SU-DHL-6 (cell line): ENCODE data around the gene ARHGDIA.

Experiments
- EZH2phosphoT487 ChIP-seq: fragments of 200-600 bp; sonication (generic), shearing (Covaris generic); conservative IDR thresholded peaks from 2 replicates; pipeline ENCODE4 v1.6.1; 2018; ENCODE audit warnings: mild to moderate bottlenecking, antibody characterized with exemption, low read length, moderate library complexity, mixed read lengths
- TF ChIP-seq, protein P1 (sequence below): fragments of 200-600 bp; sonication (generic); IDR thresholded peaks from one replicate; pipeline ENCODE4 v1.5.1; 2017; ENCODE audit warnings: antibody characterized with exemption, mild to moderate bottlenecking, low read length, moderate library complexity; ENCODE audit not compliant: insufficient read depth, poor library complexity, severe bottlenecking

DNA sequence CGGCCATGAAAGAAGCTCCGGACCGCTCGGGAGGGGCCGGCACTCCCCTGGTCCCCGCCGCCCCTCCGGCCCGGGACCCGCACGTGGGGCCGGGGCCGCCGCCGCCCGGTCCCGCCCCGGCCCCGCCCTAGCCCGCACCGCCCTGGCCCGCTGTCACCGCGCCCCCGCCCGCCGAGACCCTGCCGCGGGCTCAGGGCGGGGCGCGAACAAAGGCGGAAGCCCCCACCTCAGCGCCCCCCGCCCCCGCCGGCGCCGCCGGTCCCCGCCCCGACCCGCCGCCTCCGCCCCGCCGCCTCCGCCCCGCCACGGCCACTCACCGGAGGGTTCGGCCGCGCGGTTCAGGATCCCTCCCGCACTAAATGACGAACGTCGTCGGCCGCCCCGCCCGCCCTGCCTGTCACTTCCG lies at the start of gene ARHGDIA:
- TF ChIP-seq, protein P1, sequence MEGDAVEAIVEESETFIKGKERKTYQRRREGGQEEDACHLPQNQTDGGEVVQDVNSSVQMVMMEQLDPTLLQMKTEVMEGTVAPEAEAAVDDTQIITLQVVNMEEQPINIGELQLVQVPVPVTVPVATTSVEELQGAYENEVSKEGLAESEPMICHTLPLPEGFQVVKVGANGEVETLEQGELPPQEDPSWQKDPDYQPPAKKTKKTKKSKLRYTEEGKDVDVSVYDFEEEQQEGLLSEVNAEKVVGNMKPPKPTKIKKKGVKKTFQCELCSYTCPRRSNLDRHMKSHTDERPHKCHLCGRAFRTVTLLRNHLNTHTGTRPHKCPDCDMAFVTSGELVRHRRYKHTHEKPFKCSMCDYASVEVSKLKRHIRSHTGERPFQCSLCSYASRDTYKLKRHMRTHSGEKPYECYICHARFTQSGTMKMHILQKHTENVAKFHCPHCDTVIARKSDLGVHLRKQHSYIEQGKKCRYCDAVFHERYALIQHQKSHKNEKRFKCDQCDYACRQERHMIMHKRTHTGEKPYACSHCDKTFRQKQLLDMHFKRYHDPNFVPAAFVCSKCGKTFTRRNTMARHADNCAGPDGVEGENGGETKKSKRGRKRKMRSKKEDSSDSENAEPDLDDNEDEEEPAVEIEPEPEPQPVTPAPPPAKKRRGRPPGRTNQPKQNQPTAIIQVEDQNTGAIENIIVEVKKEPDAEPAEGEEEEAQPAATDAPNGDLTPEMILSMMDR: no peak
- no peak for TF ChIP-seq EZH2phosphoT487
